ENCODE results near the gene ALG8. TPM values are rescaled to one million over a fixed set of nuclear protein-coding genes. Genes with fewer than 3 reads are reported as not detected.

ALG8 gene
- total RNA-seq, 3 donors from 2014 or later (not counting 1 experiment from before 2014, with no cell fraction given), result 19.2 to 20.1 (median 19.8) TPM

- H3K4me3 Mint-ChIP-seq, result no peak overlapping the region
- H3K36me3 Mint-ChIP-seq, result no peaks in the 10 kb centered on the region
- H3K27me3 ChIP-seq (ENCODE audit: control insufficient read depth, insufficient read depth, low read length), result no peaks in the 10 kb centered on the region
- no peak overlapping the region for H3K27ac Mint-ChIP-seq
- DNase-seq (no peak), ATAC-seq (no peak)
- no peaks in the 10 kb centered on the region for H3K9me3 Mint-ChIP-seq
- H3K9me3 ChIP-seq (ENCODE audit: control insufficient read depth, insufficient read depth, low read length), result no peaks in the 10 kb centered on the region
- no peaks in the 10 kb centered on the region for H3K4me1 ChIP-seq (ENCODE audit: control insufficient read depth, insufficient read depth, low read length)
- no peak overlapping the region for H3K27ac ChIP-seq (ENCODE audit: low read length)
- no peak overlapping the region for H3K4me3 ChIP-seq (ENCODE audit: low read length)
- no peaks in the 10 kb centered on the region for H3K36me3 ChIP-seq (ENCODE audit: control insufficient read depth, insufficient read depth, low read length)
- intact Hi-C loops (cut with micrococcal nuclease), result no loop called here
- H3K27me3 Mint-ChIP-seq (ENCODE audit: low read depth in 2 of 2), result no peaks in the 10 kb centered on the region
- TF ChIP-seq, protein P1, sequence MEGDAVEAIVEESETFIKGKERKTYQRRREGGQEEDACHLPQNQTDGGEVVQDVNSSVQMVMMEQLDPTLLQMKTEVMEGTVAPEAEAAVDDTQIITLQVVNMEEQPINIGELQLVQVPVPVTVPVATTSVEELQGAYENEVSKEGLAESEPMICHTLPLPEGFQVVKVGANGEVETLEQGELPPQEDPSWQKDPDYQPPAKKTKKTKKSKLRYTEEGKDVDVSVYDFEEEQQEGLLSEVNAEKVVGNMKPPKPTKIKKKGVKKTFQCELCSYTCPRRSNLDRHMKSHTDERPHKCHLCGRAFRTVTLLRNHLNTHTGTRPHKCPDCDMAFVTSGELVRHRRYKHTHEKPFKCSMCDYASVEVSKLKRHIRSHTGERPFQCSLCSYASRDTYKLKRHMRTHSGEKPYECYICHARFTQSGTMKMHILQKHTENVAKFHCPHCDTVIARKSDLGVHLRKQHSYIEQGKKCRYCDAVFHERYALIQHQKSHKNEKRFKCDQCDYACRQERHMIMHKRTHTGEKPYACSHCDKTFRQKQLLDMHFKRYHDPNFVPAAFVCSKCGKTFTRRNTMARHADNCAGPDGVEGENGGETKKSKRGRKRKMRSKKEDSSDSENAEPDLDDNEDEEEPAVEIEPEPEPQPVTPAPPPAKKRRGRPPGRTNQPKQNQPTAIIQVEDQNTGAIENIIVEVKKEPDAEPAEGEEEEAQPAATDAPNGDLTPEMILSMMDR (IDR thresholded peaks at IDR 0.05), result no peak
- no peaks in the 10 kb centered on the region for H3K4me1 Mint-ChIP-seq
These were observed 12.4 kb upstream of the ALG8 start for GRCh38 chr11:78151804-78152203.

DNA sequence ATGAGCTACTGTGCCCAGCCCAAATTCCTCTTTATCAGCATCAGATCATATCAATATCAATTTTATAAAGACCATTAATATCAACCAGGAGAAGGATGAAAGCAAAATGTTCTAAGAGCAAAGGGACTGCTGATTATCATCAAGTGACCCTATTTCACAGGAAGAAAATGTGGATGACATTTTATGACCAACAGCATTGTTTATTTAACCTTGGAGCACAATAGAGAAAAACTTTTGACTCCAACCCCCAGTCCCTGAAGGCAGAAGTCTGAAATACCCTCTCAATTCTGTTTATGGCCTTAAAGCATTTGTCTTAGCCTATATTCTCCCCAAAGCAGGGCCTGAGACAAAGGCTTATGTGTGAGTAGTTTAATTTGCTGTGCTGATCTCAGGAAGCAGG, 11.3 kb upstream of the ALG8 start:
- Histone ChIP-seq H3K4me3 (ENCODE audit: low read length) (no peak overlapping the region), H3K27ac (ENCODE audit: low read length) (no peak overlapping the region), H3K9me3 (ENCODE audit: control insufficient read depth, insufficient read depth, low read length) (no peaks in the 10 kb centered on the region), H3K27me3 (ENCODE audit: control insufficient read depth, insufficient read depth, low read length) (no peaks in the 10 kb centered on the region), H3K36me3 (ENCODE audit: control insufficient read depth, insufficient read depth, low read length) (no peaks in the 10 kb centered on the region), H3K4me1 (ENCODE audit: control insufficient read depth, insufficient read depth, low read length) (no peaks in the 10 kb centered on the region)
- DNase-seq (no peak), ATAC-seq (no peak)
- Mint-ChIP-seq H3K4me3 (no peak overlapping the region), H3K4me1 (no peaks in the 10 kb centered on the region), H3K27ac (no peak overlapping the region), H3K36me3 (no peaks in the 10 kb centered on the region), H3K27me3 (ENCODE audit: low read depth in 2 of 2) (no peaks in the 10 kb centered on the region), H3K9me3 (no peaks in the 10 kb centered on the region)
- intact Hi-C loops (cut with micrococcal nuclease), result no loop called here
- TF ChIP-seq, protein P1 (IDR thresholded peaks at IDR 0.05), result no peak

DNA sequence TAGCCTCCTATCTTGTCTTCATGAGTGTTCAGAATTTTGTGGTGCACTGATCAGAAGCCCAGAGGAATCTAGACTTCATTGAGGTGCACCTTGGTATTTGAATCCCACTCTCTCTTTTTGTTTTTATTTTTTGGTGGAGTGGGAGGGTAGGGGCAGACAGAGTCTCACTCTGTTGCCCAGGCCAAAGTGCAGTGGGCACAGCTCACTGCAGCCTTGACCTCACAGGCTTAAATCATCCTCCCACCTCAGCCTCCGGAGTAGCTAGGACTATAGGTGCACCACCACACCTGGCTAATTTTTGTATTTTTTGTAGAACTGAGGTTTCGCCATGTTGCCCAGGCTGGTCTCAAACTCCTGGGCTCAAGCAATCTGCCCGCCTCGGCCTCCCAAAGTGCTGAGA, 10.9 kb upstream of the ALG8 start:
- intact Hi-C loops (cut with micrococcal nuclease), result no loop called here
- H3K27ac Mint-ChIP-seq, result no peak overlapping the region
- H3K36me3 Mint-ChIP-seq, result no peaks in the 10 kb centered on the region
- TF ChIP-seq, protein P1 (IDR thresholded peaks at IDR 0.05), result no peak
- no peaks in the 10 kb centered on the region for H3K27me3 Mint-ChIP-seq (ENCODE audit: low read depth in 2 of 2)
- no peaks in the 10 kb centered on the region for H3K9me3 ChIP-seq (ENCODE audit: control insufficient read depth, insufficient read depth, low read length)
- no peaks in the 10 kb centered on the region for H3K4me1 Mint-ChIP-seq
- WGBS (ENCODE audit: insufficient coverage), result 99% methylated on average over 4 of the region's 4 CpGs
- no peaks in the 10 kb centered on the region for H3K27me3 ChIP-seq (ENCODE audit: control insufficient read depth, insufficient read depth, low read length)
- no peaks in the 10 kb centered on the region for H3K36me3 ChIP-seq (ENCODE audit: control insufficient read depth, insufficient read depth, low read length)
- no peak overlapping the region for H3K27ac ChIP-seq (ENCODE audit: low read length)
- DNase-seq, result no peak
- no peak for ATAC-seq
- no peaks in the 10 kb centered on the region for H3K4me1 ChIP-seq (ENCODE audit: control insufficient read depth, insufficient read depth, low read length)
- no peaks in the 10 kb centered on the region for H3K9me3 Mint-ChIP-seq
- no peak overlapping the region for H3K4me3 Mint-ChIP-seq
- no peak overlapping the region for H3K4me3 ChIP-seq (ENCODE audit: low read length)

- TF ChIP-seq, protein P1 (IDR thresholded peaks at IDR 0.05), result no peak
- Histone ChIP-seq H3K4me3 (ENCODE audit: low read length) (no peak overlapping the region), H3K27me3 (ENCODE audit: control insufficient read depth, insufficient read depth, low read length) (no peaks in the 10 kb centered on the region), H3K9me3 (ENCODE audit: control insufficient read depth, insufficient read depth, low read length) (no peaks in the 10 kb centered on the region), H3K4me1 (ENCODE audit: control insufficient read depth, insufficient read depth, low read length) (no peaks in the 10 kb centered on the region), H3K36me3 (ENCODE audit: control insufficient read depth, insufficient read depth, low read length) (no peaks in the 10 kb centered on the region), H3K27ac (ENCODE audit: low read length) (no peak overlapping the region)
- Mint-ChIP-seq H3K9me3 (no peaks in the 10 kb centered on the region), H3K4me1 (no peaks in the 10 kb centered on the region), H3K27ac (no peak overlapping the region), H3K27me3 (ENCODE audit: low read depth in 2 of 2) (no peaks in the 10 kb centered on the region), H3K36me3 (no peaks in the 10 kb centered on the region), H3K4me3 (no peak overlapping the region)
- DNase-seq (peak in 1 of 2 donors; percentile 50), ATAC-seq (no peak)
- intact Hi-C loops (cut with micrococcal nuclease), result no loop called here
- no CpG with 5 or more reads among the region's 1 CpG for WGBS (ENCODE audit: insufficient coverage)
These were observed 10.2 kb upstream of the ALG8 start for GRCh38 chr11:78149646-78150045.
